SK-N-MC (cell line): ENCODE results near the gene MINK1.

Experiments
- EZH2 ChIP-seq: fragments of 200-600 bp; sonication (generic); IDR thresholded peaks from one replicate; pipeline ENCODE4 v1.6.1; 2017; ENCODE audit warnings: antibody characterized with exemption
- POLR2AphosphoS5 ChIP-seq: IDR thresholded peaks from 2 replicates; pipeline ENCODE4 v1.6.1; 2012; ENCODE audit warnings: mild to moderate bottlenecking, low read depth, low read length, borderline replicate concordance

DNA sequence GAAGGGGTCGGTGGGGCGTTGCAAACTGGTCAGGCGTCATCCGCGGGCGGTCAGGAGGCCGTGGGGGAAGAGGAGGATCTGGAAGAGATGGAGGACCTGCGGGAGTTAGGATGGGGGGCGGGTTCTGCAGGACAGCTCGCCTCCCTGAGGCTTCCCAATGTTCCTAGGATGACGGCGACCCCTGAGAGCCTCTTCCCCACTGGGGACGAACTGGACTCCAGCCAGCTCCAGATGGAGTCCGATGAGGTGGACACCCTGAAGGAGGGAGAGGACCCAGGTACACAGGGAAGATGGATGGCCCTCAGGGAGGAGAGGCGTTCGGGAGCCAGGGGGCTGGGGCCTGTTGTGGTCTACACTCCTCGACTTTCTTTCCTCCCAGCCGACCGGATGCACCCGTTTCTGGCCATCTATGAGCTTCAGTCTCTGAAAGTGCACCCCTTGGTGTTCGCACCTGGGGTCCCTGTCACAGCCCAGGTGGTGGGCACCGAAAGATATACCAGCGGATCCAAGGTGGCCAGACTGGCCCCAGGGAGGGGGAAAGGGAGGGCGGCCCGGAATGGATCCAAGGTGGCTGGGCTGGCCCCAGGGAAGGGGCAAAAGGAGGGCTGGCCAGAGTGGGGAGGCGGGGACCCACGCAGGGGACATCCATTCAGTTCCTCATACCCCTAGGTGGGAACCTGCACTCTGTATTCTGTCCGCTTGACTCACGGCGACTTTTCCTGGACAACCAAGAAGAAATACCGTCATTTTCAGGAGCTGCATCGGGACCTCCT, 25.3 kb upstream of the MINK1 start:
- TF ChIP-seq EZH2 (no peak), POLR2AphosphoS5 (no peak)
